HG03378 (cell line): ENCODE measurements around the gene NRG3.
"Not testable (repeated sequence)": the region's sequence is repeated elsewhere in the genome, so short reads cannot be mapped to it uniquely, and the experiment has no call there.

Experiments
- ATAC-seq: cut with Tn5 transposase; IDR thresholded peaks from one replicate; pipeline ENCODE4 v1.9.1; 2021; ENCODE audit warnings: mild to moderate bottlenecking, moderate library complexity; ENCODE audit not compliant: unreplicated experiment

Gene NRG3

GRCh38 chr10:82267465-82267864, 392.5 kb downstream of the NRG3 start:
- ATAC-seq, result no peak

DNA sequence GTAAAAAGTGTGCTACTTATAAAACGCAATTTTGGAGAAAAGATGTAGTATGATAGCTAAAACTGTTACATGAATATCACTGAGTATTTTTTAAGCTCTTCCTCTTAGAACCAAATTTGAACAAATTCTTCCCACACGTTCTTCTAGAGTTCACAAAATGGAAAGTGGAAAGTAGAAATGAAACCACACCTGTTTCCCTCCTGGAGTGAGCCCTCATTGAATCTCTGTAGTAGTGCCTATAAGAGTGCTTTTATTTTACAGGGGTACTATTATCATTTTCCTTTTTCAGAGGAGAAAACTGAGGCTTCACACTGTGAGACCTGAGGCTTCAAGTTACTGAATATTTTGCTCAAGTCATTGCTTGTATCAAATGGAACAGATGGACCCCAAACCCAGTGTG, 393.0 kb downstream of the NRG3 start:
- no peak for ATAC-seq

DNA sequence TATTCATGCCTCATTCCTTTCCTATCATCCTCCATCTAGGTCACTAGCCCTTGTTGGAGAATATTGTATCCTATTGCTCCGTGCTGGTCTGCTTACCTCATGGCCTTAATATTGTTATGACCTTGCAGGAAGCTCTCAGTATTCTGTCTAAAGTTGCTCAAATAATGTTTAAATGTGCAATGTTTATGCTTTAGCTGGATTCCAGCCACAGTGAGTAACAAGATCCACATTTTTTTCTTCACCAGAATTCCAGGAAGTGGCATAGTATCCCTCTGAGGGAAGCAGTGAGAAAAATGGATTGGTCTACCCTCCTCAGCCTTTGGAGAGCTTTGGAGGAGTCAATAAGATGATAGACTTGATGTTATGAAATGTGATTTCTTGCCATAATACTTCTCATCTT, 402.6 kb downstream of the NRG3 start:
- no peak for ATAC-seq

GRCh38 chr10:82278401-82279182, 403.6 kb downstream of the NRG3 start:
- ATAC-seq, result no peak

DNA sequence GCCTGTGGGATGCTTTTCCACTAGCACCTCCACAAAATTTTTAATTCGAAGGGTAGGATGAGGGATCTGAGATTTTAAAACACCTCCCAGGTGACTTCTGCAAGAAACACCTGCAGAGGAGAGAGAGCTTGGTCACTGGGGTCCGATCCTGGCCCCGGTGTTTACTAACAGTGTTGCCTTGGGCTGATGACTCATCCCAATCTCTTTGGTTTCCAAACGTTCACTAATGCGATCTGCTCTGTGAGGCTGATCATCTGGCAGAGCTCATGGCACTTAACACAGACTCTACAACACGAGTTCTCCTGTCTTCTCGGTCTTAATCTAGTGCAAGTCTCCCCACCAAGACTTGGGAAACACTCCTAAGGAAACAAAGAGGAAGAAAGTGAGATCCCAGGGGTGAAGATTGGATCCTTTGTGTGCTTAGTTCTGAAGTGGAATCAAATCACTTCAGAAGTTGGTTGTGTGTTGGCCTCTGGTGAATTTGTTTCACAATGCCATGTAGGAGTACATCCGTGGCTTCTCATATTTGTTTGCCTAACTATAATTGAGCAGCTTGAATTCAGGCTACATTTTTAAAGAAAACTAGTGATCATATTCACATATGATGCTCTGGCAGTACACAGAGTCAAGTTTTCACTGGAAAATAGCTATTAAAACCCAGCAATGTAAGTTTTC, 407.9 kb downstream of the NRG3 start:
- ATAC-seq, result no peak

GRCh38 chr10:82284180-82284579, 409.2 kb downstream of the NRG3 start:
- ATAC-seq, result no peak

DNA sequence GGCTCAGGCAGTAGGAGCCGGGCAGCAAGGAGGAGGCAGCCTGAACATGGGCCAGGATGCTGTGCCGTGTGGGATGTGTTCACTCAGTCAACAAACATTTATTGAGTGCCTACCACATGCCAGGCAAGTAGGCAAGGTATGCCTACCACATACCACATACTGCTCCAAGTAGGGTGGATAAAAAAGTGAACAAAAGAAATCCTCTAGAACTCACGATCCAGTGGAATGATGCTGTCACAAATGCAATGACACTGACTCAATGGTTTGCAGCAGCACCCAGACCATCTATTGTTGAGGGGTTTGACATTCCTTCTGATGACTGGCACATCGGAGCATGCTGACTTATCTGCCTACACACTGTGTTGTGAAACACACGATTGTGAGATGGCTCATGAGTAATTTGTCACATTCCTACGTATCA, 413.5 kb downstream of the NRG3 start:
- no peak for ATAC-seq

DNA sequence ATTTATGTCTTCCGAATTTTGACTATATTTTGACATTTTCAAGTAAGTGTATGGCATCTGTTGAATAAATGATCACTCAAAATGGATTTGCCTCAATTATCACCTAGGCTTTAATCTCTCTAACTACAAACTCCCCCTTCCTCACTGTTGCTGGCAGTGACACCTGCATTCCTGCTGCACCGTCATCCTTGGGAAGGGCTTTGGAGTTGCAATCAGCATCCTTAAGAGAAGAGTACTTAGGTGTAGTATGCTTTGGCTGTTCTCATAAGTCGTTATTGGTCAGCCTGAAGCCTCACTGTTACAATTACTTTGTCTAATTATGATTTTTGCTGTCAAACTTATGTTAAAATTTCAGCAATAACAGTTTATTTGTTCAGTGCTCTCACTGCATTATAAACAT, 415.0 kb downstream of the NRG3 start:
- ATAC-seq, result no peak

GRCh38 chr10:82294874-82295378, 419.9 kb downstream of the NRG3 start:
- ATAC-seq, result no peak

DNA sequence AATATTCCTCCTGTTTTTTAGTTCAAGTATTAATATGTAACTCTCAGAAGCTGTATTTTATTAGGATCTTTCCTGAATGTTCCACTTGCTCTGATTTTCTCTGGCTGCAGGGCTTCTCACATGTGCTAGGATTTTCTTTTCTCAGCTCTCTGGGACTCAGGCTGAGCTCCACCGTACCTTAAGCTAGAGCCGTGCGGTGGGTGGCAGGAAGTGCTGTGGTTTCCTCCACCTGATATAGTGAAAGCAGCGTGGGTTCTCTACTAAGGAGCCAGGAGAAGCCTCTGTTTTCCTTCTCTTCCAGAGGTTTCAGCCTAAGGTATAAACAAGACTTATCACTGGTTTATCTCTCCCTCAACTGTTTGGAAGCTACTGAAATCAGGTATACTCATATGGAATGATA, 433.6 kb downstream of the NRG3 start:
- no peak for ATAC-seq

- ATAC-seq, result no peak
Measured at GRCh38 chr10:82310839-82311238, 435.8 kb downstream of the NRG3 start.

DNA sequence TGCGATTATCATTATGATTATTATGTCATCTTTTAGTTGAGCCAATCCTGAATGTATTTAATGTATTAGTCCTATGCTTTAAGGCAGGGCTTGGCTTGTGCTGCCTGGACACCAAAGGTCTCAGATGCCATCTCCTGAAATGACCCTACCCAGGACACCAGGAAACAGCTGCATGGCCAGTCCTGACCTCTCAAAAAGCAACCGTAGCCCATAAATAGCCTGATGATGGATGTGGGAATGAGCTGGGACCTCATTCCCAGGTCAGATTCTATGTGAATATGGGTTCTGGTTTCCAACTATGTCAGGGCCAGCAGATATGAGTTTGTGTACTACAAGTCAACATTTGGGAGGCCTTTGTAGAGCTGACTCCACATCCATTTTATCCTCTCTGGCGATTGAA, 438.4 kb downstream of the NRG3 start:
- ATAC-seq, result no peak

- ATAC-seq, result no peak
Measured at GRCh38 chr10:82318534-82318933, 443.5 kb downstream of the NRG3 start.

DNA sequence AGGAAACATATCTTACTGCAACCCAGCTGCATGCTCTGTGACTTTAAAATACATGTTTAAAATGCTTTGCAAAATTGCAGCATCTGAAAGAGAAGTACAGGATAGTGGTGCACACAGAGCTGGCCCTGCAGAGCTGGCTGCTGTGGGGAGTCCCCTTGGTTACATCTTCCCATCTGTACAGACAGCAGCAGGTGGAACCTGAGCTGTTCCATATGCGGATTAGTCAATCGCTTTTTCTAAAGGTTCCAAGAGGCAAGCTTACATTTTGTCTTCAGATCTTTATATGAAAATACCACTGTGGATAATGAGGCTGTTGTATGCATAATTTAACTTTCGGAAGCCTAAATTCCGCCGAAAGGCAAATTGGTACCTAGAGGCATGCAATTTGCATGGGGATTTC, 444.1 kb downstream of the NRG3 start:
- ATAC-seq, result no peak

DNA sequence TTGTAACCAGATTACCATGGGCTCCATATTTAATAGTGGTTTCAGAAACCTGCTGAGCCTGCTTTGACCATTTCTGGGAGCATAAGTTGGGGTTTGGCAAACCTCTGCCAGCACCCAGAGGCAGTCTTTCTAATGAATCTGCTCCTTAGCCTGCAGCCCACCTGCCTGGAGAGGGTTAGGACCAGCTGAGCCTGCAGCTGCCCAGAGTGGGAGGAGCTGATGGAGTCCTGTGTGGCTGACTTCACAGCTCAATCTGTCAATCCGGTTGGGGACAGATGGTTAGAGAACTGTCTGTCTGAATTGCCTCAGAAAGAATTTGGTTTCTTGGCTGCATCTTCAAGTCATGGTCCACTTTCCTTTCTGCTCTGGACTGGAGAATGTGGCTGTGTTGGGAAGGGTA, 444.6 kb downstream of the NRG3 start:
- no peak for ATAC-seq

DNA sequence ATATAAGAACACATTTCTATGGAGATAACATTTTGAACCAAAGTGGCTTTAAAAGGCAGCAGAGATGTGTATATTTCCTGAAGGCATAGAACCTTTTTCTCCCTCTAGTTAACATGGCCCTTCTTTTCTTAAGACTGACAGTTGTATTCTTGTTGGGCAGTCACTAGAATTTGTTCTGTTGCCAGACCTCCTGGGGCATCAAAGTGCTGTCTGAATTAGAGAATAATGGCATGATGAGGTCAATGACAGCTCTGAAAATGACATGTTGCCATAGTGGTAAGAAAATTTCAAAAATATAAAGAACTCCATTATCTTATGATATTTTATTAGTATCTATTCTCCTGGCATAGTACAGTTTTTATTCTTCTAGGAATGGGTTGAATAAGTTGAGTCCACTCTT, 446.7 kb downstream of the NRG3 start:
- ATAC-seq, result no peak

GRCh38 chr10:82331716-82332115, 456.7 kb downstream of the NRG3 start:
- ATAC-seq, result no peak

DNA sequence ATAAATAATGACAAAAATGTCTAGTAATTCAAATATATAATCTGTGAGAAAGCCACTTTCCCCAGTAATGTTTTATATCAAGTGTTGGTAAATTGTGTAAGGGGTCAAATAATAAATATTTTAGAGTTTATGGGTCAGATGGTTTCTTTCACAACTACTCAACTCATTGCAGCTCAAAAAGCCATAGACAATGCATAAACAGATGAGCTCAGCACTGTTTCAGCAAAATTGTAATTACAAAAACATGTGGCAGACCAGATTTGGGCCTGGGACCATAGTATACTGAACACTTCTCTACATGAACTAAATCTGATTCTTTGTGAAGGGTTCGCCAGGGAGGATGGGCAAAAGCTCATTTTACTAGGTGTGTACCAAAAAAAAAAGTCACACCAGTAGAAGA, 460.8 kb downstream of the NRG3 start:
- ATAC-seq, result no peak

DNA sequence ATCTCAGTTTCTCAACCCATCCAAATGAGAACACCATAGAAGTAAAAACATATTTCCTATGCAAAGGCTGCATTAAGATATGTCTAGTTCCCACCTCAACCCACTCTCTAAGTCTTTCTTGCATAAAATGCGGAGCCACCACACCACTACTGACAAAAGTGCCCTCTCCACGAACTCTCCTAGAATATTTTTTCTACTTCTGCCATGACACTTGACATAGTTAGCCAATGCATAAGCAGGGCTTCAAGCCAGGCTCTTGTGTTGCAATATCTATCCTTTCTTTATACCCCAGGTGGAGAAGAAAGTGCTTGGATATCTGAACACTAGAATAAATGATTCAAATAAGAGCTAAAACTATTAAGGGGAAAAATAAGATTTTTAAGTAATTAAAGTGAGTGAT, 465.2 kb downstream of the NRG3 start:
- no peak for ATAC-seq

DNA sequence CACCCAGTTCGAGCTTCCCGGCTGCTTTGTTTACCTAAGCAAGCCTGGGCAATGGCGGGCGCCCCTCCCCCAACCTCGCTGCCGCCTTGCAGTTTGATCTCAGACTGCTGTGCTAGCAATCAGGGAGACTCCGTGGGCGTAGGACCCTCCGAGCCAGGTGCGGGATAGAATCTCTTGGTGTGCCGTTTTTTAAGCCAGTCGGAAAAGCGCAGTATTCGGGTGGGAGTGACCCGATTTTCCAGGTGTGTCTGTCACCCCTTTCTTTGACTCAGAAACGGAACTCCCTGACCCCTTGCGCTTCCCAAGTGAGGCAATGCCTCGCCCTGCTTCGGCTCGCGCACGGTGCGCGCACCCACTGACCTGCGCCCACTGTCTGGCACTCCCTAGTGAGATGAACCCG, 474.6 kb downstream of the NRG3 start:
- ATAC-seq, result not testable (repeated sequence)

DNA sequence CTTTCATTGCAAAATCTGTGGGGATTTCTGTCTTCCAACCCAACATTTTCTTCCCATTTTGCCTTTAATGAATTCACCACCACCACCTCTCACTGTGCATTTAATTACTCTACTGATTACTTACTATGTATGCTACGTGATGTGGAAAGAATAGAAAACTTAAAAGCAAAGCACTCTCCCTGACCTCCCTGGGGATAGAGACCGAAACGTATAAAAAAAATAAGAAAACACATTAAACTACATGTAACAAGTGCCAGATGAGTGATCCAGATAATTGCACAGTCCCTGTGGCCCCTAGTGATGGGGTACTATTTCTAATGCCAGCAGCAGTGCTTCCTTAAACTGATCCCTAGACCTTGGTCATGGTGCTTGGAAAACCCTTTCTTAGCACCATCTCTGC, 478.4 kb downstream of the NRG3 start:
- no peak for ATAC-seq

GRCh38 chr10:82358486-82359099, 483.6 kb downstream of the NRG3 start:
- no peak for ATAC-seq
